ENCODE results near the gene PLEKHS1. TPM values are rescaled to one million over a fixed set of nuclear protein-coding genes. Genes with fewer than 3 reads are reported as not detected.

PLEKHS1 gene
- total and polyA plus RNA-seq, 10 donors, result 0.02 to 0.07 (median 0.03) TPM; not detected in 7

Small RNA genes within 50 kb of the gene (microRNA-seq; reads per million reads assigned to microRNA genes)
- 0 reads per million in 3 donors for gene MIR4483

Small RNA genes within 50 kb of the gene (small RNA-seq; reads per million reads assigned to genes)
- gene RF00560, result 0 reads per million in 4 donors

Other genes with a start within 250 kb of the PLEKHS1 start
- not detected for gene HABP2, start 198.6 kb upstream of the PLEKHS1 start, total RNA-seq
- not detected for gene HABP2, start 198.6 kb upstream of the PLEKHS1 start, polyA plus RNA-seq
- gene NRAP, start 87.6 kb upstream of the PLEKHS1 start, total RNA-seq, result under 1 TPM in 1 of 7 donors, not detected in 6; 0.13 TPM
- gene NRAP, start 87.6 kb upstream of the PLEKHS1 start, polyA plus RNA-seq, result under 1 TPM; 0.03 to 0.04 (median 0.03) TPM
- 10 to 100 TPM; 16.5 to 27.3 (median 21.3) TPM for gene CASP7, start 71.8 kb upstream of the PLEKHS1 start, total RNA-seq
- gene CASP7, start 71.8 kb upstream of the PLEKHS1 start, polyA plus RNA-seq, result 10 to 100 TPM; 10.4 to 15.9 (median 14.0) TPM
- gene DCLRE1A, start 102.4 kb downstream of the PLEKHS1 start, total RNA-seq, result 1 to 10 TPM; 5.2 to 8.3 (median 6.4) TPM
- 1 to 10 TPM; 2.1 to 3.4 (median 3.1) TPM for gene DCLRE1A, start 102.4 kb downstream of the PLEKHS1 start, polyA plus RNA-seq
- gene NHLRC2, start 103.0 kb downstream of the PLEKHS1 start, total RNA-seq, result 10 to 100 TPM; 34.7 to 71.1 (median 50.9) TPM
- 1 to 10 TPM; 3.4 to 4.9 (median 4.2) TPM for gene NHLRC2, start 103.0 kb downstream of the PLEKHS1 start, polyA plus RNA-seq

Data from spleen (tissue), 11 donors.